DMS 273 (cell line): ENCODE data around the gene RAB11FIP4.

Experiments
- DNase-seq: peaks from one replicate; lab custom pipeline; 2025; ENCODE audit not compliant: unreplicated experiment; lab: John Stamatoyannopoulos, UW

RAB11FIP4 gene

GRCh38 chr17:31481783-31482081, 90.3 kb downstream of the RAB11FIP4 start:
- no peak for DNase-seq

DNA sequence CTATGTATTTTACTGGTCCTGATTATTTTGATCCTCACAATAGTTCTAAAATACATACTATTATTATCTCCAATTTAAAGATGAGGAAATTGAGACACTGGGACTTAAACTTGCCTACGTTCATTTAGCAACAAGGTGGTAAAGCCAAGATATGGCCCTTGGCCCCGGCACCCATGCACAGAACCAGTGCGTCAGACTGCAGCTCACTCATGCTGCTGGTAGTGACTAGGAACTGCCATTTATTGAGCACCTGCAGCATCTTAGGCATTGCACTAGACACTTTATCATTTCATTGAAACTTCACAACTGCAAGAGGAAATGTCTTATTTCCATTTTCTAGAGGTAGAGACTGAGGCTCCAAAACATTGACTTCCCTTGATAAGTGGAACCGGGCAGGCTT, 93.3 kb downstream of the RAB11FIP4 start:
- DNase-seq: no peak

GRCh38 chr17:31486351-31487062, 95.0 kb downstream of the RAB11FIP4 start:
- no peak for DNase-seq

- no peak for DNase-seq
These were observed 95.7 kb downstream of the RAB11FIP4 start for GRCh38 chr17:31487063-31487647.

DNA sequence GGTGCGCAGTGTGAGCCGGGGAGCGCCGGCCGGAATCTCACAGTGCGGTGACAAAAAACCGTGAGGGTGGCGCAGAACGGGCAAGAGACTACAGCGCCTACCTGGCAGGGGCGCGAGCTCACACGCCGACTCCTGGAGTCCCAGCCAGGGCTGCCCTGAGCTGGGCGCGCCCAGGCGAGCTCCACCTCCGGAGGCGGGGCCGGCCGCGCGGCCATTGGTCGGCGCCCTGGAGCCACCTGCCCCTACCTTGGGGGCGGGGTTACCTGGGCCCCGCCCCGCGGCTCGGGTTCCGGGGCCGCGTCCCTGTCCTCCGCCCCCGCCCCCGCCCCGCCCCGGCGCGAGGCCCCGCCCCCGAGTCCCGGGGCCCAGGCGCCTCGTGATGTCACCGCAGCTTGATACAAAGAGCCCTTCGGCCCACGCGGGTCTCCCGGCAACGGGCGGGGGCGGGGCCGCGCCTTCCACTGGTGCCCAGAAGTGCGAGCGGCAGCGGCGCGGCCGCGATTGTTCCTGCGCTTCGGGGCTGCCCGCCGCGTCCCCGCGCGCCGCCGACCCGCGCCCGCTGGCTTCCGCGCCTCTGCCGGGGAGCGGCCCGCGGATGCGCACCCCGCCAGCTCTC, 96.3 kb downstream of the RAB11FIP4 start:
- peak; percentile 93 for DNase-seq

- DNase-seq: no peak
These were observed 96.9 kb downstream of the RAB11FIP4 start for GRCh38 chr17:31488264-31488981.

DNA sequence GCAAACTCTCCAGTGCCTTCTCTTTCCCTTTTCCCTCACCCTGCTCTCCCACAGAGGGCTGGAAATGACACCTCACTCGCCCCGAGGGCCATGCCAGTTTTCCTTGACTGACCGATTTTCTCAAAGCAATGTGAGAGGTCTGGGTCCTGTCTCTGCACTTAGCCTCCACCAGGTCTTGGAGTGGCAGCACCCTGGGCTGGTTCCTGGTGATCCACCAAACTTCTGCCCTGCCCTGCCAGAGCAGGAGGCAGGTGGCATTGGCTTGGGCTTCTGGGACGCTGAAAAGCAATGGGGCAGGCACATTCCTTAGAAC, 97.5 kb downstream of the RAB11FIP4 start:
- peak; percentile 37 for DNase-seq

DNA sequence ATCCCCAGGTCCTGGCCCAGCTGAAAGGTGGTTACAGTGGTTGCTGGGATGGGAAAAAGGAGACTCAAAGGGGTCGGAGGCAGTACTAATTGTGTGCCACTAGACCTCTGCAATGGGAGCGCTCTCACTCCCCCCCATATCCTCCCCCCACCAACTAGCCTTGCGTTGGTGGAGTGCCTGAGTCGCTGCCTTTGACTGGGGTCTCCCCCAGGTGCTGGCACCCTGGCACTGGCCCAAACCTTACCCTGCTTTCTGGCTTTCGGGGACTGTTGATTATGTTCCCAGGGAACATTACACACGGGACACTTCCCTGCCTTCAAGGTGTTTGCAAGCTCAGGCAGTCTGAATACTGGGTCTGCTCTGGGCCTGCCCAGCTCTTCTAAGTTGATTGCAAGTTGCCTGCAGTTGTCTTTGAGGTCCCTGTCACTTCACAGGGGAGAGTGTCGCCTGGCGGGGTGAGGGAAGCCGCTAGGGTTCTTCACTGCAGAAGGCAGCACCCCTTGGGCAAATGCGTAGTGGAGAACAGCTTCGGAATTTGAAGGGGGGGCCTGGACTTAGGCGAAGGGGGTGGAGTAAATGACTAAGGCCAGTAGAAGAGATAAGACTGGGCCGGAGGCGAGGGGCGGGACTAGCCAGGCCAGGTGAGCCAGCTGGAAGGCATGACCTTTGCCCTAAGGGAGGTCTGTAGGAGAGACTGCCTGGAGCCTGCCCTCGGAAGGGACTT, 98.0 kb downstream of the RAB11FIP4 start:
- DNase-seq: no peak

DNA sequence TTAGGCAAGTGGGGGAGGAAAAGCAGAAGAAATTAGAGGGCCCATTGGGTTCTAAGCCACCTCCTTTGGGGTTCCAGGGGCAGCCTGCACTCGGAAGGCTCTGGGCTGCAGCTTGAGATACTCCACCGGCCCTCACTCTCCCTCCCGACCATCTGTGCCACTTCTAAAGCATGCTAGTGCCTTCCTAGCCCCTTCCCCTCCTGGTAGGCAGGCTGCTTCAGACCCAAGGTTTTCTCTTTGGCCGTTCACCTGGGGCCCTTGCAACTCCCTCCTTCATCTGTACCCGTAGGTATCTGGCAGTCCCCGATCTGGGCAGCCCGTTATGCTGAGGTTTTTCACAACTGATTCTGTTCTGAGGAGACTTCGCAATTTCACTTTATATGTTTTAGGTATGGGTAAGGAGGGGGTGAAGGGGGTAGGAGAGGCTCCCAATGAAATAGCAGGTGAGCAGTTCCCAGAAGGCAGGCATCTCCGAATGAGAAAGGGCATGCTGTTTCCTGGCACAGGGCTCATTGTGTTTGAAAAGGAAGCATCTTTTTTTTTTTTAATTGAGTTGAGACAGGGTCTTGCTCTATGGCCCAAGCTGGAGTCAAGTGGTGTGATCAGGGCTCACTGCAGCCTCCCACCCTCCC, 98.7 kb downstream of the RAB11FIP4 start:
- no peak for DNase-seq

DNA sequence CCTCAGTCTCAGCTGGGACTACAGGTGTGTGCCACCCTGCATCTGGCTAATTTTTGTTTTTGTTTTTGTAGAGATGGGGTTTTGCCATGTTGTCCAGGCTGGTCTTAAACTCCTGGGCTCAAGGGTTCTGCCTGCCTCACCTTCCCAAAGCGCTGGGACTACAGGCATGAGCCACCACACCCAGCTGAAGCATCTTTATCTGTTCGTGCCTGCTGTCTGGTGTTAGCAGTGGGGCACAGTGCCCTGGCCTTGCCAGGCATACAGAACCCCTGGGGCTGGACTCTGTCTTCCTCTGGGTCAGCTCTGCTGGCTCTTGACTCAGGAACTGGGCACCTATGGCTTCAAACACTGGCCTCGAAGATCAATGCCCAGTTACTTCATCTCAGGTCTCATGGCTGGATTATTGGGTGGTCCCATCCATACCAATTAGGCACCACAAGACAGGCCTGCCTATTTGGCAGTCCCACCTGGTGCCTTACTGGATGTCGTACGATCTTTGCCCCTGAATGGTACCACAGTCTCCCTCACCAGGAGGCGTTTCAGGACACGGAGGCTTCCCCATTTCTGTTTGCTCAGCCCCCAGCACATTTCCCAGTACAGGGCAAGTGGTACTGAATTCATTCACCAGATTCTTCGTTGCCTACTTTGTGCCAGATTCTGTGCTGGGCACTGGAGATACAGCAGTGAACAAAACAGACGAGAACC, 99.3 kb downstream of the RAB11FIP4 start:
- no peak for DNase-seq

DNA sequence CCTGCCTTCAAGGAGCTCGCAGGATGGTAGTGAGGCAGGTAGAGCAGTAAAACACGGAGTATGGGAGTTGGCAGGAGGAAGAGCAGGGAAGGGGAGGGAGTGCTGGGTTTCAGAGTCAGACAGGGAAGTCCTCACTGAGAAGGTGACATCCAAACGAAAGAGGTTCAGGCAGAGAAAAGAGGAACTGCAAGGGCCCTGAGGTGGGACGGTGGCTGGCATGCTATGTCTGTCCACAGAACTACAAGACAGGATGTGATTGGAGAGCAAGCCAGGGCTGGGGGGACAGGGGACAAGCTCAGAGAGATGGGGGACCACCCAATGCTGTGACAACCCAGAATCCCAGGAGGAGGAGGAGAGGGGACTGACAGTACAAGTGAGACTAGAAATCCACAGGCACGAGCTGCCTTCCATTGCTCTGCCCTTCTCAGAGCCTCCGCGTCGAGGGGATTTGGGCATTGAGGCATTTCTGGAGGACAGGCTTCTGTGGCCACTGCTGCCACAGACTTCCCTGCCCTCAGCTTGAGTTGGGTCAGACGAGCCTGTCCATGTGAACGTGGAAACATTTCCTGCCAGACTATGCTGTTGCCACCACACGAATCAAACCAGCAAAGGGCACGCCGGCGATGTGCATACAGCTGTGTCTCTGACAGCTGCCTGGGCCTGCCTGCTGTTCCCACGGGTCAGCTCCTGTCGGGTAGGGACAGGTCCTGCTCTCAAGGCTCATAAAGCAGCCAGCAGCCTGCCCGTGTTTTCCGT, 100.1 kb downstream of the RAB11FIP4 start:
- DNase-seq: peak; percentile 23

DNA sequence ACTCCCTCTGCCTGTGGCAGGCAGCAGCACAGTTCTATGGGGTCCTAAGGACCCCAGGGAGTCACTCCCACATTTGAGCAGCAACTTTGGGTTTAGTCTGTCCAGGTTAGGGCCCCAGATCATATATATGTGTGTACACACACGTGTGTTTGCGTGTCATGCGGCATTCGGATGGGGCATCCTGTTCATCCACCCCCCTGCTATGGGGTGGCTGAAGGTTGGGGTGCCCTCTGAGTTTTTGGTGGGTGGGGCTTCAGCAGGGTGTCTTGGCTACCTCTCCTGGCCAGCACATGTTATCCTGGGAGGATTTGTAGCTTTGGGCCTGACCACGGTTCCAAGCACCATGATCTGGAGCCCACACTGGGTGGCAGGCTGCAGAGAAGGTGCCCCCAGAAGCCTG, 100.7 kb downstream of the RAB11FIP4 start:
- DNase-seq: no peak

- DNase-seq: no peak
These were observed 101.6 kb downstream of the RAB11FIP4 start for GRCh38 chr17:31492880-31493655.

DNA sequence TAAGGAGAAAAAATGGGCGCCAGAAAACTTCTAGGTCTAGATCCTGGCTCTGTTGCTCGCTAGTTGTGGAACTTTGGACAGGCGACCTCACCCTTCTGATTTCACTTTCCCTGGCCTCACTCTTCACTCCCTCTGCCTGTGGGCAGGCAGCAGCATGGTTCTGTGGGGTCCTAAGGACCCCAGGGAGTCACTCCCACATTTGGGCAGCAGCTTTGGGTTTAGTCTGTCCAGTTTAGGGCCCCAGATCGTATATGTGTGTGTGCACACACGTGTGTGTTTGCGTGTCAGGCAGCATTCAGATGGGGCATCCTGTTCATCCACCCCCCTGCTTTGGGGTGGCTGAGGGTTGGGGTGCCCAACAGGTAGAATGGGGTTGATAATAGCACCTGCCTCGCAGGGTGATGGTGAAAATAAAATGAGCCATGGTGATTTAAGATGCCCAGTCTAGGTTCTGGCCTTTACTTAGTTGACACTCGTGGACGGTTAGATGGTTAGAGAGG, 102.2 kb downstream of the RAB11FIP4 start:
- DNase-seq: no peak

DNA sequence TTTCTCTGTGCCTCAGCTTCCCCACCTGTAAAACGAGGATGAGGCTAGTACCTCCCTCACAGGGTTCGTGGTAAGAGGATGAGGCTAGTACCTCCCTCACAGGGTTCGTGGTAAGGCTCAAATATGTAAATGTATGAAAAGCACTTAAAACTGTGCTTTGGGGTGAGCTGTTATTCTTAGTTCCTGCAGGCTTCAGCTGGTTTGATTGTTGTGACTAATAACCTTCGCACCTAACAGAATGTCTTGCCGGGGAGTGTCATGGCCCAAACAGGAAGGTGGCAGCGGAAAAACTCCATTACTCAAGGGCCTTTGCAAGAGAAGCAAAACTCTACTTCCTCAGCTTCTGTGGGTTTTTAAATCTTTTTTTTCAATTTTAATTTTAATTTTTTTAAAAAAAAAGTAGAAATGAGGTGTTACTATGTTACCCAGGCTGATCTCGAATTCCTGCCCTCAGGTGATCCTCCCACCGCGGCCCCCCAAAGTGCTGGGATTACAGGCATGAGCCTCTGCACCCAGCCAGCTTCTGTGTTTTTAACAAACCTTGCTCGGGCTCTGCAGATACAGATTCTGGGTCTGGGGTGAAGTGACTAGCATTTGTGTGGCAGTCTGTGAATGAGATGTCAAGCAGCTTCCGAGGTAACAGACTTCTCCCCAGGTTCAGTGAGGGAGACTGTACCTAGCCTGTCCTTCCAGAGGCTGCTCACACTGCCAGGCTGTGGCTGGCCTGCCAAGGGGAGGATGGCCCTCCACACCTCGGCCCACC, 103.0 kb downstream of the RAB11FIP4 start:
- DNase-seq: no peak

- peak; percentile 88 for DNase-seq
These were observed 103.8 kb downstream of the RAB11FIP4 start for GRCh38 chr17:31495022-31495885.

DNA sequence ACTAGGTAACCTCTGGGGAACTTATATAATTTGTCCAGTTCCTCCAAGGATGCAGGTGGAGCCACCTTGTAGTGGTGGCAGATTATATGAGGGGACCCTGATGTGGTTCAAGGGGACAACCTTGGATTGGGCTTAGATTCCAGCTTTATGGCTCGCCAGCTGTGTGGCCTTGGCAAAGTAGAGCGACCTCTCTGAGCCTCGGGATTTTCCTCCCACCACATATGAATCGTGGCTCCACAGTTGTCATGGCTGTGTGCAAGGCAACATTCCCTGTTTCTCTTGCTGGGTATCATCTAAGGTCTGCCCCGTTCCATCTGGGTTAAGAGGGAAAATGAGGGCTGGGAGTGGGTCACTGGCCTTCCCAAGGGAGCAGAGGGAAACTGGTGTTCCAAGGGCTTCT, 104.6 kb downstream of the RAB11FIP4 start:
- no peak for DNase-seq
